GM18517 (cell line): ENCODE data around the gene AGTRAP.

Experiments used
- ATAC-seq: cut with Tn5 transposase; IDR thresholded peaks from one replicate; pipeline ENCODE4 v1.9.1; 2021; ENCODE audit warnings: mild to moderate bottlenecking, moderate library complexity; ENCODE audit not compliant: unreplicated experiment

The AGTRAP gene

GRCh38 chr1:11757047-11757446, 21.1 kb downstream of the AGTRAP start:
- ATAC-seq: no peak

GRCh38 chr1:11759791-11760190, 23.9 kb downstream of the AGTRAP start:
- ATAC-seq: no peak

GRCh38 chr1:11761285-11761684, 25.3 kb downstream of the AGTRAP start:
- ATAC-seq: no peak

GRCh38 chr1:11761988-11762406, 26.1 kb downstream of the AGTRAP start, which contains the start of gene C1orf167:
C1orf167 (plus strand) TSS chr1:11762193; CDS start chr1:11764401, 2,208 bp downstream.
- ATAC-seq: no peak

GRCh38 chr1:11764115-11764514, 28.2 kb downstream of the AGTRAP start:
- no peak for ATAC-seq

GRCh38 chr1:11764519-11764918, 28.6 kb downstream of the AGTRAP start:
- ATAC-seq: no peak

GRCh38 chr1:11765661-11766428, 29.9 kb downstream of the AGTRAP start:
- ATAC-seq: no peak

GRCh38 chr1:11766429-11766776, 30.5 kb downstream of the AGTRAP start:
- ATAC-seq: no peak

GRCh38 chr1:11767922-11768704, 32.2 kb downstream of the AGTRAP start:
- ATAC-seq: no peak

GRCh38 chr1:11768821-11769220, 32.9 kb downstream of the AGTRAP start:
- no peak for ATAC-seq

GRCh38 chr1:11769274-11769673, 33.3 kb downstream of the AGTRAP start:
- no peak for ATAC-seq

GRCh38 chr1:11770011-11770410, 34.1 kb downstream of the AGTRAP start:
- ATAC-seq: no peak

- no peak for ATAC-seq
These were observed 35.6 kb downstream of the AGTRAP start for GRCh38 chr1:11771481-11772043.

GRCh38 chr1:11772458-11772857, 36.5 kb downstream of the AGTRAP start:
- ATAC-seq: no peak

- no peak for ATAC-seq
These were observed 38.8 kb downstream of the AGTRAP start for GRCh38 chr1:11774753-11775152.

- no peak for ATAC-seq
These were observed 41.9 kb downstream of the AGTRAP start for GRCh38 chr1:11777658-11778322.

- no peak for ATAC-seq
These were observed 42.4 kb downstream of the AGTRAP start for GRCh38 chr1:11778336-11778735.

GRCh38 chr1:11778844-11779623, 43.1 kb downstream of the AGTRAP start:
- ATAC-seq: no peak

GRCh38 chr1:11779715-11780379, 43.9 kb downstream of the AGTRAP start:
- no peak for ATAC-seq
